Spinal cord (tissue), 10 donors: ENCODE results near the gene TBX4. TPM values are rescaled to one million over a fixed set of nuclear protein-coding genes. Genes with fewer than 3 reads are reported as not detected.
"Not testable (repeated sequence)": the region's sequence is repeated elsewhere in the genome, so short reads cannot be mapped to it uniquely, and the experiment has no call there.

Experiments used
- DNase-seq, 6 donors: peaks; one replicate each; pipeline versions ENCODE4 v3.0.0 to v3.0.0-alpha.2; 2013 to 2015; ENCODE audit warnings: low spot score in 6 of 6, low read depth in 4 of 6
- H3K27ac ChIP-seq: one replicate; pipeline ENCODE4 v1.5.1; 2013; ENCODE audit warnings: low read depth, low read length, control low read depth
- H3K27me3 ChIP-seq: one replicate; pipeline ENCODE4 v1.6.1; 2013; ENCODE audit warnings: low read length; ENCODE audit not compliant: control insufficient read depth, insufficient read depth
- H3K36me3 ChIP-seq: one replicate; pipeline ENCODE4 v1.6.1; 2013; ENCODE audit warnings: low read length; ENCODE audit not compliant: control insufficient read depth, insufficient read depth
- H3K4me1 ChIP-seq: one replicate; pipeline ENCODE4 v1.6.1; 2013; ENCODE audit warnings: low read length; ENCODE audit not compliant: control insufficient read depth, insufficient read depth
- H3K4me3 ChIP-seq: one replicate; pipeline ENCODE4 v1.5.1; 2013; ENCODE audit warnings: low read depth, low read length, control low read depth
- H3K9me3 ChIP-seq: one replicate; pipeline ENCODE4 v1.6.1; 2013; ENCODE audit warnings: low read length; ENCODE audit not compliant: control insufficient read depth, insufficient read depth
- WGBS: methylation state at CpG from one replicate; pipeline ENCODE4 v1.1.5; 2013; ENCODE audit warnings: missing lambda C conversion rate; ENCODE audit not compliant: insufficient coverage; 5-methylcytosine and 5-hydroxymethylcytosine counted together
- polyA plus RNA-seq, 2 donors: library from polyadenylated mRNA; unstranded; fragments of 120-200 nt; gene quantifications; one replicate each; pipeline ENCODE4 v1.2.1, GENCODE V29; 2013; ENCODE audit not compliant: insufficient read length in 2 of 2
- total RNA-seq, 2 donors: library from RNA; depleted of rRNA in 1 of 2; stranded (reverse); fragments of 120-200 nt in 1 of 2; fragments of >200 nt in 1 of 2; gene quantifications; one replicate each; pipeline versions ENCODE4 v1.2.3 to v1.2.4, GENCODE V29; 2013 to 2014
- donor health status: healthy.

Gene TBX4
- total and polyA plus RNA-seq, 4 donors: not detected

- Histone ChIP-seq H3K36me3 (no peaks in the 10 kb centered on the region), H3K4me3 (no peak overlapping the region), H3K9me3 (no peaks in the 10 kb centered on the region), H3K27me3 (no peaks in the 10 kb centered on the region), H3K4me1 (no peaks in the 10 kb centered on the region), H3K27ac (no peak overlapping the region)
- no CpG with 5 or more reads among the region's 3 CpGs for WGBS
- DNase-seq: no peak
These were observed 67.7 kb downstream of the TBX4 start for GRCh38 chr17:61519754-61520440.

DNA sequence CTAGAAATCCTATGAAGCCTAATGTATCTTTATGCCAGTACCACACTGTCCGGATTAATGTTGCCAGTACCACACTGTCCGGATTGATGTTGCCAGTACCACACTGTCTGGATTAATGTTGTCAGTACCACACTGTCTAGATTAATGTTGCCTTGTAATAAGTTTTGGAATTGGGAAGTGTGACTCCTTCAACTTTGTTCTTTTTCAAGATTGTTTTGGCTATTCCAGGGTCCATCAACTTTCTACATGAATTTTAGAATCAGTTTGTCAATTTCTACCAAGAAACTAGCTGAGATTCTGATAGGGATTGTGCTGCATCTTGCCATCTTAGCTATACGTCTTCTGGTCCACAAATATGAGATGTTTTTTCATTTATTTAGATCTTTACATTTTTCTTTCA is 68.7 kb downstream of the TBX4 start:
- no peak overlapping the region for H3K27ac ChIP-seq
- H3K36me3 ChIP-seq: no peaks in the 10 kb centered on the region
- no peaks in the 10 kb centered on the region for H3K4me1 ChIP-seq
- no peak overlapping the region for H3K4me3 ChIP-seq
- DNase-seq: no peak
- no CpG with 5 or more reads among the region's 3 CpGs for WGBS
- no peaks in the 10 kb centered on the region for H3K27me3 ChIP-seq
- no peaks in the 10 kb centered on the region for H3K9me3 ChIP-seq

GRCh38 chr17:61522088-61522487 is 69.9 kb downstream of the TBX4 start:
- H3K9me3 ChIP-seq: no peaks in the 10 kb centered on the region
- H3K4me1 ChIP-seq: no peaks in the 10 kb centered on the region
- H3K36me3 ChIP-seq: no peaks in the 10 kb centered on the region
- H3K27ac ChIP-seq: no peak overlapping the region
- WGBS: no CpG with 5 or more reads among the region's 1 CpG
- H3K27me3 ChIP-seq: no peaks in the 10 kb centered on the region
- H3K4me3 ChIP-seq: no peak overlapping the region
- DNase-seq: no peak

DNA sequence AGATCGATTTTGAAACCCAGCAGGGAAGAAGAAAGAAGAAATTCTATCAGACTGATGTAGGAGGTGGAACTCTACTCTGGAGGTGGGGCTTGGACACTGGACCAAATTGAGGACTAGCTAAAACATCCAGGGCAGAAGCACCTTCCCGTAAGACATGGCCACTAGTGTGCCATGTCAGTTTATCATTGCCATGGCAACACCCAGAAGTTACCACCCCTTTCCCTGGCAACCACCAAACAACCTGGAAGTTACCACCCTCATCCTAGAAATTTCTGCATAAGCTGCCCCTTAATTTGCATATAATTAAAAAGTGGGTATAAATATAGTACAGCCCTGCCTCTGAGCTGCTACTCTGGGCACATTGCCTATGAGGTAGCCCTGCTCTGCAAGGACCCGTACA is 72.1 kb downstream of the TBX4 start:
- Histone ChIP-seq H3K36me3 (no peaks in the 10 kb centered on the region), H3K4me1 (no peaks in the 10 kb centered on the region), H3K4me3 (no peak overlapping the region), H3K9me3 (no peaks in the 10 kb centered on the region), H3K27ac (no peak overlapping the region), H3K27me3 (no peaks in the 10 kb centered on the region)
- WGBS: 74% methylated on average over 2 of the region's 3 CpGs
- DNase-seq: no peak

- H3K27ac ChIP-seq, H3K9me3 ChIP-seq, H3K36me3 ChIP-seq, H3K4me3 ChIP-seq, DNase-seq, H3K27me3 ChIP-seq, H3K4me1 ChIP-seq: not testable (repeated sequence)
- no CpG with 5 or more reads among the region's 2 CpGs for WGBS
These were observed 75.2 kb downstream of the TBX4 start for GRCh38 chr17:61527441-61527840.

GRCh38 chr17:61528171-61528570 is 75.9 kb downstream of the TBX4 start:
- Histone ChIP-seq H3K4me1 (no peaks in the 10 kb centered on the region), H3K27me3 (no peaks in the 10 kb centered on the region), H3K27ac (no peak overlapping the region), H3K9me3 (no peaks in the 10 kb centered on the region), H3K4me3 (no peak overlapping the region), H3K36me3 (no peaks in the 10 kb centered on the region)
- no CpG with 5 or more reads among the region's 2 CpGs for WGBS
- no peak for DNase-seq

GRCh38 chr17:61531223-61531622 is 79.0 kb downstream of the TBX4 start:
- Histone ChIP-seq H3K9me3 (no peaks in the 10 kb centered on the region), H3K27ac (no peak overlapping the region), H3K4me3 (no peak overlapping the region), H3K36me3 (no peaks in the 10 kb centered on the region), H3K27me3 (no peaks in the 10 kb centered on the region), H3K4me1 (no peaks in the 10 kb centered on the region)
- 100% methylated on average over 3 of the region's 7 CpGs for WGBS
- no peak for DNase-seq

- Histone ChIP-seq H3K4me3 (no peak overlapping the region), H3K27me3 (no peaks in the 10 kb centered on the region), H3K36me3 (no peaks in the 10 kb centered on the region), H3K9me3 (no peaks in the 10 kb centered on the region), H3K27ac (no peak overlapping the region), H3K4me1 (no peaks in the 10 kb centered on the region)
- 33% methylated on average over 2 of the region's 5 CpGs for WGBS
- DNase-seq: no peak
These were observed 80.6 kb downstream of the TBX4 start for GRCh38 chr17:61532826-61533225.

- Histone ChIP-seq H3K27ac (no peak overlapping the region), H3K4me1 (no peaks in the 10 kb centered on the region), H3K36me3 (no peaks in the 10 kb centered on the region), H3K9me3 (no peaks in the 10 kb centered on the region), H3K27me3 (no peaks in the 10 kb centered on the region), H3K4me3 (no peak overlapping the region)
- no peak for DNase-seq
- 88% methylated on average over 1 of the region's 4 CpGs for WGBS
These were observed 81.6 kb downstream of the TBX4 start for GRCh38 chr17:61533797-61534196.

GRCh38 chr17:61534414-61534813 is 82.2 kb downstream of the TBX4 start:
- 78% methylated on average over 3 of the region's 8 CpGs for whole genome bisulfite sequencing

More at GRCh38 chr17:61534414-61534813, 82.2 kb downstream of the TBX4 start:
- Histone ChIP-seq H3K27ac (no peak overlapping the region), H3K4me3 (no peak overlapping the region), H3K4me1 (no peaks in the 10 kb centered on the region), H3K9me3 (no peaks in the 10 kb centered on the region), H3K36me3 (no peaks in the 10 kb centered on the region), H3K27me3 (no peaks in the 10 kb centered on the region)
- no peak for DNase-seq
